NCI-H748 treated with DMSO at 0.1 percent for 48 hours (cell line): ENCODE data around the gene COPZ2.
"Not testable (repeated sequence)": the region's sequence is repeated elsewhere in the genome, so short reads cannot be mapped to it uniquely, and the experiment has no call there.

Experiments used
- DNase-seq: peaks from one replicate; lab custom pipeline; 2025; lab: John Stamatoyannopoulos, UW

The COPZ2 gene

GRCh38 chr17:48028736-48029135, 8.9 kb downstream of the COPZ2 start:
- DNase-seq, result no peak

- no peak for DNase-seq
Measured at GRCh38 chr17:48027322-48027981, 10.1 kb downstream of the COPZ2 start.

DNA sequence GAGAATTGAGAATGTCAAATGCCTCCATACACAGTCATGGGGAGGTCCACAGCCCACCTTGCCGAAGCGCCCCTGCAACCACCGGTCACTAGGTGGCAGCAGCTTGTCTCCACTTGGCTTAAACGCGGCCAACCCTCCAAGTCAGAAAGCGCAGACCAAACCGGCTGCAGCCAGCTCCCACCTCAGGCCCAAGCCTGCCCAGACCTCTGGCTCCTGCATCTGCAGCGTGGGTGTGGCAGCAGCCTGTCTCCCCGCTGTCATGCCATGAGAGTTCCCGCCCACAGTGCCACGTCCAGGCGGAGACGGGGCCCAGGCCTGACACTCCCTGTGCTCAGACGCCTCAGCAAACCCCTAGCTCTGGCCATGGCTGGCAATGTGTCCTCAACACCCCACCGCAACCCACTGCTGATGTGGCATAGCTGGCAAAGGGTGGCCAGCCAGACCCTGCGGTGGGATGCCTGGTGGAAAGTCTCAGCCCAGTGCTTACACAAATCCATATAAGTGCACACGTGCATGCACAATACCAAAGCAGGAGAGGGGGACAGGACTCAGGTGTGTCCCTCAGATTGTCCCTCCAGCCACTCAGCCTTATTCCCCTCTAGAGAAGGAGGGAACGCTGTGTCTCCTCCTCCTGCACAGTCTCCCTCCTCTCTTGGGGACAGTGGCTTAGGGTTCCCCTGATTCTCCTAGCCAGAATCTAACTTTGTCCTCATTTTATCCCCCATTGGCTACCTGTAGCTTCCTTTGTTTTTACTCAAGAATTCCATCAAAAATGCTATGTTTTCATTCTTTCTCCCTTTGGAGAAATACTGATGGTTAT, 10.9 kb downstream of the COPZ2 start:
- peak; percentile 82 for DNase-seq

GRCh38 chr17:48025904-48026501, 11.6 kb downstream of the COPZ2 start:
- DNase-seq, result no peak

GRCh38 chr17:48025040-48025903, 12.3 kb downstream of the COPZ2 start:
- DNase-seq, result peak; percentile 93

GRCh38 chr17:48024149-48025039, 13.2 kb downstream of the COPZ2 start:
- peak; percentile 77 for DNase-seq

DNA sequence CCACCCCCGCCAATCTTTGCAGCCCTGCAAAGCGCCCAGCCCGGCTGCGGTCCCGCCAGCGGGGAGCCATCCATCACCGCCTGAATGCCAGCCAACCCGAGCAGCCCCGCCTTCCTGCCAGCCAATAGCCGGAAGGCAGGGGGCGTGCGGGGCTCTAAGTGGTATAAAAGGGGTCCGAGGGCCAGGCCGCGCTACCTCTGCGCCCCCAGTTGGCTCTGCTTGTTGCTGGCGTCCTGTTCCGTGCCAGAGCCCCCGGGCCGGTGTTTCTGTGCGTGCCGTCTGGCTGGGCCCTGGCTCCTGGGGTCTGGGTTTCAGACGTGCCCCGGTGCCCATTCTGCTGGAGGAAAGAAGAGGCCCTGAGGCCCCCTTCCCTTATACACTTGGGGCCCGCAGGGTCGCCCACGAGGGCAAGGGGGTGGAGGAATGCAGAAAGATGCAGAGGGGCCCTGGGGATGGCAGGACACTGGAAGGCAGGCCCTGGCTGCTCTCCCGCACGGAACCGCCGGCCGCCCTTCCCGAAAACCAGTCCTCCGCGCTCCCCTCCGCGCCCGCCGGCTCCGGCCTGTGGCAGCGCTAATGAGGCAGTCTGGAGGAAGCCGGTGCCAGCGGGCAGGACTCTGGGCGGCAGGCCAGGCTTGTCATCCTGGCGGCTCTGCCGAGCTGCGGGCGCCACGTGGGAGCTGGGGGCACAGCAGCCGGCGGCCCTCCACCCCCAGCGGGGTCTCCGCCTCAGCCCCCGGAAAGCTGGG, 14.0 kb downstream of the COPZ2 start:
- peak; percentile 80 for DNase-seq

GRCh38 chr17:48022901-48023300, 14.7 kb downstream of the COPZ2 start:
- DNase-seq, result no peak

- no peak for DNase-seq
Measured at GRCh38 chr17:48021934-48022333, 15.7 kb downstream of the COPZ2 start.

- DNase-seq, result not testable (repeated sequence)
Measured at GRCh38 chr17:48017817-48018158, 19.8 kb downstream of the COPZ2 start.

GRCh38 chr17:48016112-48016511, 21.5 kb downstream of the COPZ2 start:
- DNase-seq, result no peak

DNA sequence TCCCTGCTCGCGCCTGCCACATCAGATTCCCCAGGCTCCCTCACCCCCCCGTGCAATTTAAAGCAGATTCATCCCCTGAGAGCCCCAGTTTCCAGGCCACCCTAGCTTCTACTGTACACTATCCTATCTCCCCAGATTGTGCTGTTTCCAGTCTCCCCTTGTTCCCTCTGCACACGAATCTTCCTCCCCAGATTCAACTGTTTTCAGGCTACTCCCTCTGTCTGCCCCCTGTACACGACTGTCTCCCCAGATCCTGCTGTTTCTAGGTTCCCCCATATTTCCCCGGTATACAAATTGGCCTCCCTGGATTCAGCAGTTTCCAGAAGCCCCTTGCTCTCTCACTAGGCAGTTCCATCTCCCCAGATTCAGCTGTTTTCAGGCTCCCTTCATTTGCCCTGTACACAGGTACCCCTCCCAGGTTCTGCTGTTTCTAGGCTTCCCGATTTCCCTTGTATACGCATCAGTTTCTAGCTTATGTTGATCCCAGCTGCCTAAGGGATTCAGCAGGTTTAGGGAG, 22.9 kb downstream of the COPZ2 start:
- DNase-seq, result no peak

- no peak for DNase-seq
Measured at GRCh38 chr17:48013876-48014594, 23.6 kb downstream of the COPZ2 start.

GRCh38 chr17:48012654-48013053, 24.9 kb downstream of the COPZ2 start:
- no peak for DNase-seq

- DNase-seq, result peak; percentile 90
Measured at GRCh38 chr17:48012151-48012520, 25.5 kb downstream of the COPZ2 start.

GRCh38 chr17:48011405-48012150, 26.0 kb downstream of the COPZ2 start:
- DNase-seq, result peak; percentile 59

DNA sequence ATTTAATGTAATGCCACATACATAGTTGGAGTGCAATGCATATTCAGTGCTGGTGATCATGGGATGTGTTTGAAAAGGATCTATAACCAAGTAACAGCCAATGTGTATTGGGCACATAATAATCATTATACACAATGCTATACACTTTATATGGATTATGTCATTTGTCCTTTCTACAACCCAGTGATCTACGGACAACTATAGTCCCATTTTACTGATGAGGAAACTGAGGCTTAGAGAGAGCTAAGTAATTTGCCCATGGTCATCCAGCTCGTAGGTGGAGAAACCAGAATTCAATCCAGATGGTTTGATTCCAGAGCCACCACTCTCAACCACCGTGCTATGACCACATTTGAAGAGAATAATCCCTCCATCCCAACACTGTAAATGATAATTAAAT, 27.4 kb downstream of the COPZ2 start:
- no peak for DNase-seq

GRCh38 chr17:48006936-48007709, 30.5 kb downstream of the COPZ2 start:
- no peak for DNase-seq
